ENCODE measurements around the gene SEZ6L2.
"Not testable (repeated sequence)": the region's sequence is repeated elsewhere in the genome, so short reads cannot be mapped to it uniquely, and the experiment has no call there.

The SEZ6L2 gene

DNA sequence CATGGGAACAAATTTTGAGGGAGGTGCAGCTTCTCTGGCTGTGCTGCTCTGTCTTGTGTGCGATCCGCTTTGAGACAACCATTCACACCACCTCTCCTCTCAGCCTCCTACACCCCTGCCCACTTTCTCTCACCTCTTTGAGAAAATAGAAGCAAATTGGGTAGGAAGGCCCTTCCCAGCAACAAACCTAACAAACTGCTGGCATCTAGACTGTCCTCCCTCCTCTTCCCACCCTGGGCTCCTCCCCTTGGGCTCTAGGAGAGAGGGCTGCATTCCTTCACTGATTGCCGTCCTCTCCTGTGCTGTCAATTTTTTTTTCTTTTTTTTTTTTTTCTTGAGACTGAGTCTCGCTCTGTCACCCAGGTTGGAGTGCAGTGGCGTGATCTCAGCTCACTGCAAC, 49.8 kb downstream of the SEZ6L2 start:
- DNase-seq = no peak

DNA sequence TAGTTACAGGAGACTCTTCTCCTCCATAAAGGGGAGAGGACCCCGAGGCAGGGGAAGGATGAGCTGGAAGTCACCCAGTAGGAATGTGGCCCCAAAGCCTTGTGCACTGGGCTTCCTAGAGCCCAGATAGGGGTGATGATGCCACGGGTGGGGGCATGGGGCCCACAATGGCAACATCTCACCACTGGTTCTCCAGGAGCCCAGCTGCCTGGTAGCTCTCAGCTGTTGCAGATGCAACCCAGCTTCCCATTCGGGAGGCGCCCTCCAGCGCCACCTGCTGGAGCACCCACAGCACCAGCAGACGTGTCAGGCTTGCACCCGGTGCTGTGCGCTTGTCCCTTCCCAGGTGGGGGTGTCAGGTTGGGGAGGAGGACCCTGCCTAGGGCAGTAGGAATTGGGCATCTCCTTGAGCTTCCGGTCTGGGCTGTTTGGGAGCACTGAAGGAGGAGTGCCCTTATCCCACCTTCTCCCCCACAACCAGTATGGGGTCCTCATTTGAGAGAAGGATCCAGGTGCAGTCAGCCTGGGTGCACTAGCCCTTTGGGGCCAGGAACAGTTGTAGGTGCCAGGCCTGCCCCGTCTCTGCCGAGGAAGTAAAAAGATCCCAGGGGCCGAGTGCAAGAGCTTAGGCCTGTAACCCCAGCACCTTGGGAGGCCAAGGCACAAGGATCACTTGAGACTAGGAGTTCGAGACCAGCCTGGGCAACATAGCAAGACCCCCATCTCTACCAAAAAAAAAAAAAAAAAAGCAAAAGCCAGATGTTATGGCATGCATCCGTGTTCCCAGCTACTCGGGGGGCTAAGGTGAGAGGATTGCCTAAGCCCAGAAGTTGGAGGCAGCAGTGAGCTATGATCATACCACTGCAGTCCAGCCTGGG, 50.7 kb downstream of the SEZ6L2 start:
- peak; percentile 77 for DNase-seq

DNA sequence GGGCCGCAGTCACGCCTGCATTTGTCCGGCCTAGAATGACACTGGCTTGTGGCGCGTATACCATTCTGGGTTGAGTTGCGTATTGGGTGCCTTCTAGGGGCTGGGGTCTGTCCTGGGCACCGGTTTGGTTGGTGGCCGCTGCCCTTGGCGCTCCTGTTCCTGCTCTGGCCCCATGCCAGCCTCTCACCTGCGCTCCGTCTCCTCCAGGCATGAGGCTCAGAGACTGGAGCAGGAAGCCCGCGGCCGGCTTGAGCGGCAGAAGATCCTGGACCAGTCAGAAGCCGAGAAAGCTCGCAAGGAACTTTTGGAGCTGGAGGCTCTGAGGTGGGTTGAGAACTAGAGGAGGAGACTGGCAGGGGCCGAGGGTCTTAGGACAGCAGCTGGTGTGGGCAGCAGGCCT, 53.7 kb downstream of the SEZ6L2 start:
- no peak for DNase-seq

DNA sequence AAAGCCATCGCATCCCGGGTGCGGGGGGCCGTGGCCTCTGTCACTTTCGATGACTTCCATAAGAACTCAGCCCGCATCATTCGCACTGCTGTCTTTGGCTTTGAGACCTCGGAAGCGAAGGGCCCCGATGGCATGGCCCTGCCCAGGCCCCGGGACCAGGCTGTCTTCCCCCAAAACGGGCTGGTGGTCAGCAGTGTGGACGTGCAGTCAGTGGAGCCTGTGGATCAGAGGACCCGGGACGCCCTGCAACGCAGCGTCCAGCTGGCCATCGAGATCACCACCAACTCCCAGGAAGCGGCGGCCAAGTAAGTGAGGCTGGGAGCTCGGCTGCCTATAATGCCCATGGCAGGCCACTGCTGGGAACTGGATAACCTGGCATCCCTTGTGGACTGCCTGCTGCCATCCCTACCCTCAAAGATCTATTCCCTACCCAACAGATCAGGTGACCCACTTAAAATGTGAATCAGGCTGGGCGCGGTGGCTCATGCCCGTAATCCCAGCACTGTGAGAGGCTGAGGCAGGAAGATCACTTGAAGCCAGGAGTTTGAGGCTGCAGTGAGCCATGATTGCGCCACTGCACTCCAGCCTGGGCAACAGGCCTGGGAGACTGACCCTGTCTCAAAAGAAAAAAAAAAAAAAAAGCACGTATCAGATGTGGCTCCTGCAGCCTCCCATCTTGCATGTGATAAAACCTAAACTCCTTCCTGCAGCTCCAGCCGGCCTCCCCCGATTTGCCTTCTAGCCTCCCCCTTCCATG, 54.6 kb downstream of the SEZ6L2 start:
- no peak for DNase-seq

DNA sequence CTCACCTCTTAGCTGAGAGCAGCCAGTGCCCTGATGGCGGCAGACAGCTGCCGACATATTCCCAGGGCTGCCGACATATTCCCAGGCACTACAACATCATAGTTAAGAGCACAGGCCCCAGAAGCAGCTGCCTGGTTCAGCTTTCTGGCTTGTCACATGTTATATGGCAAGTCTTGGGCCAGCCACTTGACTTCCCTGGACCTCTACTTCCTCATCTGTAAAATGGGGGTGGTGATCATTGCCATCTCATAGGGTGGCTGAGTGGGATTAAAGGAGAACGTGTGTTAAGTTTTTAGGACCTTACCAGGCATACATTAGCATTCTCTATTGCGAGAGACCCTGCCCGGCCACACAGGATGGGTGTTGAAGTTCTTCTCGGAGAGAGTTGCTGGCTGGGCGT, 55.4 kb downstream of the SEZ6L2 start:
- no peak for DNase-seq

DNA sequence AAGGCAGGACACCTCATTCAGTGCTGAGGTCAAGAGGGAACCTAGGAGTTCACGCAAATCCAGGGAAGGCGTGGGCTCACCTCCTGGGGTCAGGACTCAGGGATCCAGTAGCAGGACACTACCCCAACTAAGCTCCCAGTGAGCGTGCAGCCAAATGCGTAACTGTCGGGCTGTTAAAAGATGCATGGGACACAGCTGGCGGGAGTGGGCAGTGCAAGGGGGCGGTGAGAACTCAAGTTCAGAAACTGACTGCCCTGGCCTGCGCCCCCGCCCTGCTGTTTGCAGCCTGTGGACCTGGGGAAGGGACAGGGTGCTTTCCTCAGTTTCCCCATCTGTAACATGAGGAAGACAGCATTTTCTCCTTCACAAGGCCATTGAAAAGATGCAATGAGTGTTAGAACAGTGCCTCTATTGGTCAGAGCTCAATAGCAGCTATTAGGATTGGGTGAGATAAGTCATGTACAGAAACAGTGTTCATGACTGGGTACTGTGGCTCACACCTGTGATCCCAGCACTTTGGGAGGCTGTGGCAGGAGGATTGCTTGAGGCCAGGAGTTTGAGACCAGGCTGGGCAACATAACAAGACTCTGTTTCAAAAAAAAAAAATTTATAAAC, 56.5 kb downstream of the SEZ6L2 start:
- DNase-seq = no peak

DNA sequence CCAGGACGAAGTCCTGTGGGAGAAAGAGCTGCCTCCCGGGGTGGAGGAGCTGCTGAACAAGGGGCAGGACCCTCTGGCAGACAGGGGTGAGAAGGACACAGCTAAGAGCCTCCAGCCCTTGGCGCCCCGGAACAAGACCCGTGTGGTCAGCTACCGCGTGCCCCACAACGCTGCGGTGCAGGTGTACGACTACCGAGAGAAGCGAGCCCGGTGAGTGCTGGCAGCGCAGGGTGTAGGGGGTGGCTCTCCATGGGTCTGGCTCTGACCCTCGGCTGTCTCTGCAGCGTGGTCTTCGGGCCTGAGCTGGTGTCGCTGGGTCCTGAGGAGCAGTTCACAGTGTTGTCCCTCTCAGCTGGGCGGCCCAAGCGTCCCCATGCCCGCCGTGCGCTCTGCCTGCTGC, 57.7 kb downstream of the SEZ6L2 start:
- DNase-seq = no peak

DNA sequence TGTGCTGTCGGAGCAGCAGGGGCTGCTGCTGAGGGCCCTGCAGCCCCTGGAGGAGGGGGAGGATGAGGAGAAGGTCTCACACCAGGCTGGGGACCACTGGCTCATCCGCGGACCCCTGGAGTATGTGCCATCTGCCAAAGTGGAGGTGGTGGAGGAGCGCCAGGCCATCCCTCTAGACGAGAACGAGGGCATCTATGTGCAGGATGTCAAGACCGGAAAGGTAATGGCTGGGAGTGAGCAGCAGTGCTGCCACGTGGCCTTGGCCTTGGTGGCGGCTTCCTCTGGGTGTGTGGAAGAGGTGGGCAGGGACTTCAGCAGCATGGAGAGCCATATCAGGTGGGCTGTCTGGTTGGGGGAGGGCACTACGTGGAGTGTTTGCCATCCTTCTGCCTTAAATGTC, 59.1 kb downstream of the SEZ6L2 start:
- DNase-seq = no peak

DNA sequence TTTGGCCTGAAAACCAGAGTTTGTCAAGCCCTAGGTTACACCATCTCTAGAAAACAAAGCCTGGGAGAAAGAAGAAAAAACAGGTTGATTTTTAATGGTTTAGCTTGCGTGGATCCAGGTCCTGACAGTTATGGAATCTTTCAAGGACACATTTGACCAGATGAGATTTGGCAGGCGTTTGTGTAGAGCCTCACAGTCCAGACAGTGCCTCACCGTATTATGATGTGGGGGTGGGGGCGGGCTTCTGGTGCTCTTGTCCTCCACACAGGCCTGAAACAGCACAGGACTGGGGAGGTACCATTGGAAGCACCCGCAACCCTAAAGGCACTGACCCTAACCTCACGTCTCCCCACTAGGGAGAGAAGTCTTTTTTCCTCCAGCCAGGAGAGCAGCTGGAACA, 59.5 kb downstream of the SEZ6L2 start:
- no peak for DNase-seq

DNA sequence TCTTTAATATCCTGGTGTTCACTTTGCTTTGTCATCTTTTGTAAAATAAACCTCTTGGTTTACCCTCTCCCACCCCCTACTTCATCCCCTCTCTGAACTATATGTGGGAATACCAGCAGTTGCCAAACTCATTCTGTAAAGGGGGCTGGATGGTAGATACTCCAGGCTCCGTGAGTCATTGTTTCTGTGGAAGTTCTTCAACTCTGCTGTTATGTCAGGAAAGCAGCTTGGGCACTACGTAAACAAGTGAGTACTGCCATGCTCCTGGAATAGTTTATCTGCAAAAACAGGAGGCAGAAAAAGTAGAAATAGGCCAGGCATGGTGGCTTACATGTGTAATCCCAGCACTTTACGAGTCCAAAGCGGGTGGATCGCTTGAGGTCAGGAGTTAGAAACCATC, 61.5 kb downstream of the SEZ6L2 start:
- no peak for DNase-seq

DNA sequence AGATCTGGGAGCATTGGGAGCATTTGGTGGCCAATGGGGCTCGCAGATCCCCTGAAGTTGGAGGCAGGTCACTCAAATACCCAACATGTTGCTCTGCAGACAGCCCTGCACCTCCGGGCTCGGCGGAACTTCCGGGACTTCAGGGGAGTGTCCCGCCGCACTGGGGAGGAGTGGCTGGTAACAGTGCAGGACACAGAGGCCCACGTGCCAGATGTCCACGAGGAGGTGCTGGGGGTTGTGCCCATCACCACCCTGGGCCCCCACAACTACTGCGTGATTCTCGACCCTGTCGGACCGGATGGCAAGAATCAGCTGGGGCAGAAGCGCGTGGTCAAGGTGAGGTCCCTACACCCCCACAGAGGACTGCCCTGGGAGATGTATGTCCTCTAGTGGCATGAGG, 62.7 kb downstream of the SEZ6L2 start:
- DNase-seq = no peak

DNA sequence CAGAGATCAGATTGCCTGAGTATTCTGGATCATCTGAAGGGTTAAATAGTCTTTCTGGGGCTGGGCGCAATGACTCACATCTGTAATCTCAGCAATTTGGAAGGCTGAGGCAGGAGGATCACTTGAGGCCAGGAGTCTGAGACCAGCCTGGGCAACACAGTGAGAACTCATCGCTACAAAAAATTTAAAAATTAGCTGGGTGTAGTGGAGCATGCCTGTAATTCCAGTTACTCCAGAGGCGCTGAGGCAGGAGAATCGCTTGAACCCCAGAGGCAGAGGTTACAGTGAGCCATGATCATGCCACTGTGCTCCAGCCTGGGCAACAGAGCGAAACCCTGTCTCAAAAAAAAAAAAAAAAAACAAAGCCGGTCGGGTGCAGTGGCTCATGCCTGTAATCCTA, 63.4 kb downstream of the SEZ6L2 start:
- no peak for DNase-seq

DNA sequence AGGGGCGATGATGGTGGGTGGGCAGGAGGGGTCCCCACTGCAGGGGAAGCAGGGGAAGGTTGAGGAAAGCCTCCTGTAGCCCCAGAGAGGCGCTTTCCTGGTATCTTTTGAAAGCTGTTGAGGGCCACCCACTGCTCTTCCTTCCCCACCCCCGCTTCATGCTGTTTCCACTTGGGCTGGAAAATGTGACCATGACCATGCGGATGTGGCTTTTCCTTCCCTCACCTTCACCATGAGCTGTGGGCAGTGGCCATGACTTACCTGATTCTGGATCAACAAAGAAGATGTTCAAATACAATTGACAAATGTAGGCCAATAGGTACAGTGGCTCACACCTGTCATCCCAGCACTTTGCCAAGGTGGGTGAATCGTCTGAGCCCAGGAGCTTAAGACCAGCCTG, 65.3 kb downstream of the SEZ6L2 start:
- no peak for DNase-seq

DNA sequence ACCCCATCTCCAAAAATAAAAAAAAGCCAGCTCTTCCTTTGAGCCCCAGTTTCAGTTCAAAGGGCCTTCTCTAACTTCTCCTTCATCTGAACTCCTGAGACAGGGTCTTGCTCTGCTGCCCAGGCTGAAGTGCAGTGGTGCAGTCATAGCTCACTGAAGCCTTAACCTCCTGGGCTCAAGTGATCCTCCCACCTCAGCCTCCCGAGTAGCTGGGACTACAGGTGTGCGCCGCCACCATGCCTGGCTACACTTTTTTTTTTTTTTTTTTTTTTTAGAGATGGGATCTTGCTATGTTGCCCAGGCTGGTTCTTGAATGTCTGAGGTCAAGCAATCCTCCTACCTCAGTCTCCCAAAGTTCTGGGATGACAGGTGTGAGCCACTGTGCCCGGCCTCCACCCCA, 66.1 kb downstream of the SEZ6L2 start:
- DNase-seq = not testable (repeated sequence)

DNA sequence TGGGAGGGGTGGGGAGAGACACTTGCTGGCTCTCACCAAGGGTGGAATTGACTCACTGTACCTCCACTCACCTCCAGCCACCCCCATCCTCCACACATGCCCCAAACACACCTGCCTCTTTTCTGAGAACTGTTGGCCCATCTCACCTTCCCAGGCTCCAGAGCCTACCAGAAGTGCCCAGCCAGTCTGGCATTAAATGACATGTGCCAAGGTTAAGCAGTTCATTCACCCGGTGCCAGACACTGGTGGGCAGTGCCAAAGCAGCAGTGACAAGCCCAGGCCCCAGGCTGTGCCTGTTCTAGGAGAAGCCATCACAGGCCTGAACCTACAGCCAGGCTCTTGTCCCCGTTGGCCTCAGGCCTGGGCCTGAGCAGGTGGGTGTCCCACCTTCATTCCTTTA, 67.9 kb downstream of the SEZ6L2 start:
- DNase-seq = no peak

DNA sequence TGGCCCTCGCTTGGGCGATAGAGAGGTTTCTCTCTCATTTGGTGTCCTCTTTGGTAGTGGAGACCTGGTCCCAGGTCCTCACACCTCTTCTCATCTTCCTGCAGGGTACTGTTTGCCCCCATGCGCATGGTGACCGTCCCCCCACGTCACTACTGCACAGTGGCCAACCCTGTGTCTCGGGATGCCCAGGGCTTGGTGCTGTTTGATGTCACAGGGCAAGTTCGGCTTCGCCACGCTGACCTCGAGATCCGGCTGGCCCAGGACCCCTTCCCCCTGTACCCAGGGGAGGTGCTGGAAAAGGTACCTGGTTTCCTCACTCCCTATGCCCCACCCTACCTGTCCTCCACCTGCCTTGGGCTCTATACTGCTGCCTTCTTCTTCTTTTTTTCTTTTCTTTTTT, 68.6 kb downstream of the SEZ6L2 start:
- DNase-seq = no peak

DNA sequence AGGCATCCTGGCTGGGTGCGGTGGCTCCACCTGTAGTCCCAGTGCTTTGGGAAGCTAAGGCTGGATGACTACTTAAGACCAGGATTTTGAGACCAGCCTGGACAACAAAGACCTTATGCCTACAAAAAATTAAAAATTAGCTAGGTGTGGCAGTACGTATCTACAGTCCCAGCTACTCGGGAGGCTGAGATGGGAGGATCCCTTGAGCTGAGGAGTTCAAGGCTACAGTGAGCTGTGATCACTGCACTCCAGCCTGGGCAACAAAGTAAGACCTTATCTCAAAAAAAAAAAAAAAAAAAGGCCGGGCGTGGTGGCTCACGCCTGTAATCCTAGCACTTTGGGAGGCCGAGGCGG, 73.0 kb downstream of the SEZ6L2 start:
- DNase-seq = no peak

DNA sequence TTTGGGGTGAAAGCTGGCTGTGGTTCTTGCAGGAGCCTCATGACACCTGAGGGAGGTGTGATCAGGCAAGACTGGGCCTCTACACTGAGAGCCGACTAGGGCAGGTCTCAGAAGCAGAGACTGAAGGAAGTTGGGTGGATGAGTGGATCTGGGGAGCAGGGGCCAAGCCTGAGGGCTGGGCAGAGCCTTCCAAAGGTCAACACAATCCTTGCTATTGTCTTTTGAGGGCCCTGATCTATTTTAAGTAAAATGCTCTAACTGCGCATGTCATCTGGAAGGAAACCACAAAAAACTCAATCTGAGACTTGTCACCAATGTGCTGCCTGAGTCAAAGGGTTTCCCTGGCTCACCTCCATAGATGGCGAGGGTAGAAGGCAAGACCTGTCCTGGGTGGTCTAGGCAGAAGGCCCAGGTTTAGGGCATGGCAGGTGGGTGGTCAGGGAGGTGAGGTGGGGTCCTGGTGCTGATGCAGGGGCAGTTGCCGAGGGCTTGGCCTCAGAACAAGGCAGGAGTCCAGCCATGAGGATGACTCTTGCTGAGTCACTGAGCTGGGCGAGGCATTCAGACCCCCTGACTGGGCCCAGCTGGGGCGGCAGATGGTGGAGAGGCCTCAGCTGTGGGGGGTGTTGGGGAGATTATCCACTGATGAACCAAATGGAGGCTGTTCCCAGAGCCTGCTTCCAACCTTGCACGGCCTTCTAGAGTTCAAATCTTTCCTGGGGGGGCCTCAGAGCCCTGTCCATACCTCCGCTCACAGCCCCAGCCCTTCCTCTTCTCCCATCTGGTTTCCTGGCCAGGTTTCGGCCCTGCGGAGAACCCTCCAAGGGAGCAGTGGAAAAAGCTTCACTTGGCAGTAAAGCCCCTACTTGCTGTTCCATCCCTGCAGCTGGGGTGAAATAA, 74.0 kb downstream of the SEZ6L2 start:
- no peak for DNase-seq

DNA sequence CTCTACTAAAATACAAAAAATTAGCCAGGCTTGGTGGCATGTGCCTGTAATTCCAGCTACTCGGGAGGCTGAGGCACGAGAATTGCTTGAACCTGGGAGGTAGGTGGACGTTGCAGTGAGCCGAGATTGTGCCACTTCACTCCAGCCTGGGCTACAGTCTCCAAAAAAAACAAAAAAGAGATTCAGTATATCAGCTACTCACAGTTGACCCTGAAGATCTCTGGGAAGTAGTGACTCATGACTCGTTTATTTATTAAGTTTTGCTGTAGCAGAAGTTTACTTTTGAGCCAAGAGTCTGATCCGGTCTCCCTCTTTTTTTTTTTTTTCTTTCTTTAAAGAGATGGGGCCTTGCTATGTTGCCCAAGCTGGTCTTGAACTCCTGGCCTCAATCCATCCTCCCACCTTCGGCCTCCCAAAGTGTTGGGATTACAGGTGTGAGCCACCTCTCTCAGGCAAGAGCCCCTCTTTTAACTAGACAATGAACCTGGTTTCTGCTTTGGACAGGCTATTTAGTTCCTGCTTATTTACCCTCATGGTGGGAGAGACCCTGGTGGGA, 74.7 kb downstream of the SEZ6L2 start:
- DNase-seq = no peak

DNA sequence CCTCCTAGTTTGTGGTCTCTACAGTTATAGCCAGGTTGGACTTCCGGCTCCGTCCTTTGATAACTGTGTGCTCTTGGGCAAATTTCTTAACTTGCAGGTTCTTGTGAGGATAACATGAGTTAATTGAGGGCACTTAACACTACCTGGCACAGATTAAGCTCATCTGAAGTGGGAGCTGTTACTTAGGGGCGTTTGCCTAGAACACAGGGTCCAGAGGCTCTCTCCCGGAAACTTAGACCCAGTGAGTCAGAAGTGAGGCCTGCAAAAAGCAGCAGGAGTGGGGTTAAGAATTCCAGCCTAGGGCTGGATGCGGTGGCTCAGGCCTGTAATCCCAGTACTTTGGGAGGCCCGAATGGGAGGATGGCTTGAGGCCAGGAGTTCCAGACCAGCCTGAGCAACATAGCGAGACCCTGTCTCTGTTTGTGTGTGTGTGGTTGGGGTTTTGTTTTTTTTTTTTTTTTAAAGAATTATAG, 77.7 kb downstream of the SEZ6L2 start:
- no peak for DNase-seq
